ENCODE data around the gene SDK1. TPM values are rescaled to one million over a fixed set of nuclear protein-coding genes. Genes with fewer than 3 reads are reported as not detected.

Gene SDK1
- total RNA-seq, 4 donors from 2014 or later, result 1.3 to 5.0 (median 2.0) TPM

GRCh38 chr7:3899559-3899991 is 598.5 kb downstream of the SDK1 start:
- WGBS, 2 donors, result 82 to 85% methylated on average over 9 of the region's 9 CpGs
- intact Hi-C loops (cut with DNase I), result no loop called here
- no peak for TF ChIP-seq CTCF (IDR thresholded peaks at IDR 0.05)
- TF ChIP-seq POLR2A (IDR thresholded peaks at IDR 0.05), result no peak
- Histone ChIP-seq H3K9me3 (no peaks in the 10 kb centered on the region), H3K36me3 (no peaks in the 10 kb centered on the region), H3K4me3 (replicated peaks in 1 of 3) (no peak overlapping the region), H3K27me3 (no peaks in the 10 kb centered on the region), H3K27ac (no peak overlapping the region), H3K4me1 (no peaks in the 10 kb centered on the region)
- no peak for DNase-seq

DNA sequence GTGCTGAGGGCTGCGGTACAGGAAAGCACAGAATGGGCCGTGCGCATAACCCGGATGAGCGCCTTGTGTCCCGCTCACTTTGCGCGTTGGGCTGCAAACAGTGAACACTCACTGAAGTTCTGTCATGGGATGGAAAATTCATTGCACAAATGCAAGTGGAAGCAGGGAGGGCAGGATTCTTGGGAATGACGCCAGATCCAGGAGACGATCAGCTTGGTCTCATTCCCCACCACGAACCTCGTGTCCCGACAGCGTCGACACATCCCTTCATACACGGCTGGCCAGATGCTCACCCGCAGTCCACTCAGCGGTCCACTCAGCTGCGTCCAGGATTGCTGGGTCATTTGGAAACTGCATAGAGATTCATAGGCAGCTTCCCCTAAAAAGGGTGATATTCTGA is 607.1 kb downstream of the SDK1 start:
- no peaks in the 10 kb centered on the region for H3K27me3 ChIP-seq
- no peak overlapping the region for H3K4me3 ChIP-seq (replicated peaks in 1 of 3)
- DNase-seq, result no peak
- no peaks in the 10 kb centered on the region for H3K36me3 ChIP-seq
- no peak overlapping the region for H3K27ac ChIP-seq
- TF ChIP-seq POLR2A (IDR thresholded peaks at IDR 0.05), result no peak
- no peak for TF ChIP-seq CTCF (IDR thresholded peaks at IDR 0.05)
- no peaks in the 10 kb centered on the region for H3K9me3 ChIP-seq
- intact Hi-C loops (cut with DNase I), result no loop called here
- 69 to 74% methylated on average over 19 of the region's 19 CpGs for WGBS, 2 donors
- peaks cover 13 to 14% of the 10 kb centered on the region in 2 donors for H3K4me1 ChIP-seq

GRCh38 chr7:3909128-3909527 is 608.1 kb downstream of the SDK1 start:
- no peaks in the 10 kb centered on the region for H3K9me3 ChIP-seq
- intact Hi-C loops (cut with DNase I), result no loop called here
- H3K36me3 ChIP-seq, result no peaks in the 10 kb centered on the region
- H3K4me1 ChIP-seq, result peaks cover 13 to 14% of the 10 kb centered on the region in 2 donors
- H3K27me3 ChIP-seq, result no peaks in the 10 kb centered on the region
- H3K27ac ChIP-seq, result no peak overlapping the region
- no peak overlapping the region for H3K4me3 ChIP-seq (replicated peaks in 1 of 3)
- WGBS, 2 donors, result 93 to 96% methylated on average over 7 of the region's 7 CpGs
- TF ChIP-seq CTCF (IDR thresholded peaks at IDR 0.05) (no peak), POLR2A (IDR thresholded peaks at IDR 0.05) (no peak)
- no peak for DNase-seq

GRCh38 chr7:3910054-3910453 is 609.0 kb downstream of the SDK1 start:
- TF ChIP-seq POLR2A (IDR thresholded peaks at IDR 0.05), result no peak
- DNase-seq, result no peak

GRCh38 chr7:3911685-3912084 is 610.6 kb downstream of the SDK1 start:
- 23 to 33% methylated on average over 4 of the region's 4 CpGs for WGBS, 2 donors
- peaks cover 13 to 20% of the 10 kb centered on the region in 2 donors for H3K4me1 ChIP-seq
- intact Hi-C loops (cut with DNase I), result no loop called here
- TF ChIP-seq POLR2A (IDR thresholded peaks at IDR 0.05), result no peak
- no peak for TF ChIP-seq CTCF (IDR thresholded peaks at IDR 0.05)
- peak overlapping the region in 1 of 3 donors; percentile 37 for H3K27ac ChIP-seq
- no peaks in the 10 kb centered on the region for H3K9me3 ChIP-seq
- DNase-seq, result peak; percentile 62 to 78
- H3K36me3 ChIP-seq, result no peaks in the 10 kb centered on the region
- no peak overlapping the region for H3K4me3 ChIP-seq (replicated peaks in 1 of 3)
- no peaks in the 10 kb centered on the region for H3K27me3 ChIP-seq

More at GRCh38 chr7:3910054-3910453, 609.0 kb downstream of the SDK1 start:
- Histone ChIP-seq H3K27me3 (no peaks in the 10 kb centered on the region), H3K4me3 (replicated peaks in 1 of 3) (no peak overlapping the region), H3K27ac (no peak overlapping the region), H3K36me3 (no peaks in the 10 kb centered on the region), H3K4me1 (peaks cover 13 to 14% of the 10 kb centered on the region in 2 donors), H3K9me3 (no peaks in the 10 kb centered on the region)
- WGBS, 2 donors, result 86 to 90% methylated on average over 6 of the region's 6 CpGs
- intact Hi-C loops (cut with DNase I), result no loop called here

DNA sequence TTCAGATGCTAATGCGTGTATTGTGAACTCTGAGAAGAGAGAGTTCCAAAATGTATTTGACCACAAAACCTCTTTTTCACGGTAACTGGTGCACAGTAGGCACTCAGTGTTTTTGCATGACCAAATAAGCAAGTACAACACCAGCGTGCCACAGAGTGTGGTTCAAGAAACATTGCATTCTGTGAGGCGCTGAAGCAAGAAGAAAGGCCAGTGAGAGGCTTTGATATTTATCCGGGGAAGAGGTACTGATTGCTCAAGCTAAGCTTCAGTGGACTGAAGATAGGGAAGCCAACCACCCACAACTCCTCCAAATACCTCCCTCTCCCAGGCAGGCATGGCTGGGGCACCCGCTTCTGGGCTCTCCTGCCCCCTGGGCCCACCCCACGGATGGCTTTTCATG is 611.2 kb downstream of the SDK1 start:
- TF ChIP-seq POLR2A (IDR thresholded peaks at IDR 0.05) (no peak), CTCF (IDR thresholded peaks at IDR 0.05) (peak in 1 of 6 experiments; percentile 9)
- H3K9me3 ChIP-seq, result no peaks in the 10 kb centered on the region
- WGBS, 2 donors, result 27 to 55% methylated on average over 7 of the region's 7 CpGs
- H3K4me1 ChIP-seq, result peaks cover 13 to 20% of the 10 kb centered on the region in 2 donors
- peak overlapping the region in 1 of 3 donors; percentile 37 for H3K27ac ChIP-seq
- no peaks in the 10 kb centered on the region for H3K27me3 ChIP-seq
- H3K36me3 ChIP-seq, result no peaks in the 10 kb centered on the region
- intact Hi-C loops (cut with DNase I), result no loop called here
- no peak overlapping the region for H3K4me3 ChIP-seq (replicated peaks in 1 of 3)
- peak; percentile 76 for DNase-seq
